Measurements from ENCODE around the gene ASPHD2.

Gene ASPHD2

DNA sequence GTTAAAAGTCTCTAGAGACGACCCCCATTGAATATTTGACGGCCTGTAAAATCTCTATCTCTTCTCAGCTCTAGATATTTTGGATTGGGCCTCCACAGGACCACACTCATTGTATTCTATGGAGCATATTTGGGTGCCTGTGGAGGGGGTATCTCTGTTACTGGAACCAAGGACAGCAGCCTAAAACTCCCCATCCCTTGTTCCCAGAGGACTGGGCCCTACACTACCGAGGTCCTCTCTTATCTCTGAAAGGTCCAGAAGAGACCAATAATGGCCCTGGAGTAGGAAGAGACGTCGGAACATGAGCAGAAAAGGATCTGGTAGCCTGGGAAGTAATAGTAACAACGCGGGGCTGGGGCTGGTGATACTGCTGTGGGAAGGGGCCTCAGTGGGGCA is 54.0 kb downstream of the ASPHD2 start:
- H3K4me3 ChIP-seq (ENCODE audit: low read depth, low read length, poor library complexity, severe bottlenecking): peak overlapping the region; percentile 88
- no peak overlapping the region for H2AFZ ChIP-seq (ENCODE audit: low read length)
- peak overlapping the region; percentile 86 for H3K4me2 ChIP-seq (ENCODE audit: low read length)
- peak overlapping the region; percentile 90 for H3K9ac ChIP-seq (ENCODE audit: low read length)
- peaks cover 86% of the 10 kb centered on the region for H3K4me1 ChIP-seq (ENCODE audit: insufficient read depth, low read length, severe bottlenecking)
- peak overlapping the region; percentile 94 for H3K27ac ChIP-seq (ENCODE audit: low read depth, low read length, poor library complexity, severe bottlenecking)
- H3K9me3 ChIP-seq (ENCODE audit: low read length): no peaks in the 10 kb centered on the region
- H3K36me3 ChIP-seq (ENCODE audit: insufficient read depth, low read length): peaks cover 30% of the 10 kb centered on the region; the same call in 1 of the 2 replicates
- no peaks in the 10 kb centered on the region for H4K20me1 ChIP-seq (ENCODE audit: insufficient read depth, low read length)
- peaks cover 8% of the 10 kb centered on the region; the same call in 1 of the 2 replicates for H3F3A ChIP-seq (ENCODE audit: insufficient read depth, low read length)
- H3K79me2 ChIP-seq (ENCODE audit: insufficient read depth, low read length): peaks cover 60% of the 10 kb centered on the region
- H3K9me2 ChIP-seq (ENCODE audit: low read depth, low read length): no peaks in the 10 kb centered on the region
- TF ChIP-seq EZH2 (IDR thresholded peaks at IDR 0.05; ENCODE audit: borderline replicate concordance, low read length): no peak
- TF ChIP-seq, protein P1, sequence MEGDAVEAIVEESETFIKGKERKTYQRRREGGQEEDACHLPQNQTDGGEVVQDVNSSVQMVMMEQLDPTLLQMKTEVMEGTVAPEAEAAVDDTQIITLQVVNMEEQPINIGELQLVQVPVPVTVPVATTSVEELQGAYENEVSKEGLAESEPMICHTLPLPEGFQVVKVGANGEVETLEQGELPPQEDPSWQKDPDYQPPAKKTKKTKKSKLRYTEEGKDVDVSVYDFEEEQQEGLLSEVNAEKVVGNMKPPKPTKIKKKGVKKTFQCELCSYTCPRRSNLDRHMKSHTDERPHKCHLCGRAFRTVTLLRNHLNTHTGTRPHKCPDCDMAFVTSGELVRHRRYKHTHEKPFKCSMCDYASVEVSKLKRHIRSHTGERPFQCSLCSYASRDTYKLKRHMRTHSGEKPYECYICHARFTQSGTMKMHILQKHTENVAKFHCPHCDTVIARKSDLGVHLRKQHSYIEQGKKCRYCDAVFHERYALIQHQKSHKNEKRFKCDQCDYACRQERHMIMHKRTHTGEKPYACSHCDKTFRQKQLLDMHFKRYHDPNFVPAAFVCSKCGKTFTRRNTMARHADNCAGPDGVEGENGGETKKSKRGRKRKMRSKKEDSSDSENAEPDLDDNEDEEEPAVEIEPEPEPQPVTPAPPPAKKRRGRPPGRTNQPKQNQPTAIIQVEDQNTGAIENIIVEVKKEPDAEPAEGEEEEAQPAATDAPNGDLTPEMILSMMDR (IDR thresholded peaks at IDR 0.05; ENCODE audit: low read length): no peak
- no peaks in the 10 kb centered on the region for H3K27me3 ChIP-seq (ENCODE audit: insufficient read depth, low read length)

GRCh38 chr22:26483439-26484359 is 54.6 kb downstream of the ASPHD2 start, which contains the start of the genes HPS4 and SRRD:
Gene HPS4 (minus strand): TSS chr22:26483783. CDS start chr22:26481762, 2,021 bp downstream.
Gene SRRD (plus strand): TSS chr22:26483877. CDS start chr22:26483891, 14 bp downstream.
- no peak within 1 kb of the TSS for H2AFZ ChIP-seq (ENCODE audit: low read length)
- H3K27me3 ChIP-seq (ENCODE audit: insufficient read depth, low read length): no peaks in the 10 kb centered on the region
- H3K27ac ChIP-seq (ENCODE audit: low read depth, low read length, poor library complexity, severe bottlenecking): peak within 1 kb of the TSS; percentile 95
- H4K20me1 ChIP-seq (ENCODE audit: insufficient read depth, low read length): no peaks in the 10 kb centered on the region
- no peak for TF ChIP-seq EZH2 (IDR thresholded peaks at IDR 0.05; ENCODE audit: borderline replicate concordance, low read length)
- TF ChIP-seq, protein P1 (IDR thresholded peaks at IDR 0.05; ENCODE audit: low read length): no peak
- H3F3A ChIP-seq (ENCODE audit: insufficient read depth, low read length): peaks cover 8% of the 10 kb centered on the region; the same call in 1 of the 2 replicates
- no peaks in the 10 kb centered on the region for H3K9me3 ChIP-seq (ENCODE audit: low read length)
- H3K36me3 ChIP-seq (ENCODE audit: insufficient read depth, low read length): peaks cover 34% of the 10 kb centered on the region
- peaks cover 57% of the 10 kb centered on the region for H3K79me2 ChIP-seq (ENCODE audit: insufficient read depth, low read length)
- H3K4me3 ChIP-seq (ENCODE audit: low read depth, low read length, poor library complexity, severe bottlenecking): peak within 1 kb of the TSS; percentile 88
- no peaks in the 10 kb centered on the region for H3K9me2 ChIP-seq (ENCODE audit: low read depth, low read length)
- H3K4me1 ChIP-seq (ENCODE audit: insufficient read depth, low read length, severe bottlenecking): peaks cover 88% of the 10 kb centered on the region
- H3K4me2 ChIP-seq (ENCODE audit: low read length): peak within 1 kb of the TSS; percentile 86
- peak within 1 kb of the TSS; percentile 90 for H3K9ac ChIP-seq (ENCODE audit: low read length)

DNA sequence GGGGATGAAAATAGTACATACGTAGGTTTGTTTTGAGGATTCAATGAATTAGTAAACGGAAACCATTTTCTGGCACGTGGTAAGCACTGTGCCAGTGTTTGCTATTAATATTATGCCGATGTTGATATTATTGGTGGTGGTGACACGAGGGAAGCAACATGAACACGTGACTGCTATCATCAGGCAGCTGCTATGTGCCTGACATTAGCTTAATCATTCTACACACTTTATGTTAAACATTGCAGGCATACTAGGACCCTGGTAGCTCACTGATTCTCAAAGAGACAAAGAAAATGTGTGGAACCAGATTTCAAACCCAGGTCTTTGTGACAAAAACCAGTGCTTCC is 55.3 kb downstream of the ASPHD2 start:
- Histone ChIP-seq H3K4me3 (ENCODE audit: low read depth, low read length, poor library complexity, severe bottlenecking) (peak overlapping the region; percentile 88), H3K9me3 (ENCODE audit: low read length) (no peaks in the 10 kb centered on the region), H3K4me1 (ENCODE audit: insufficient read depth, low read length, severe bottlenecking) (peaks cover 88% of the 10 kb centered on the region), H2AFZ (ENCODE audit: low read length) (no peak overlapping the region), H3K4me2 (ENCODE audit: low read length) (peak overlapping the region; percentile 86), H3K79me2 (ENCODE audit: insufficient read depth, low read length) (peaks cover 51% of the 10 kb centered on the region), H3K27me3 (ENCODE audit: insufficient read depth, low read length) (no peaks in the 10 kb centered on the region), H4K20me1 (ENCODE audit: insufficient read depth, low read length) (no peaks in the 10 kb centered on the region), H3K36me3 (ENCODE audit: insufficient read depth, low read length) (peaks cover 37% of the 10 kb centered on the region), H3K27ac (ENCODE audit: low read depth, low read length, poor library complexity, severe bottlenecking) (peak overlapping the region; percentile 95), H3K9me2 (ENCODE audit: low read depth, low read length) (no peaks in the 10 kb centered on the region), H3K9ac (ENCODE audit: low read length) (peak overlapping the region; percentile 90), H3F3A (ENCODE audit: insufficient read depth, low read length) (peaks cover 8% of the 10 kb centered on the region; the same call in 1 of the 2 replicates)
- TF ChIP-seq EZH2 (IDR thresholded peaks at IDR 0.05; ENCODE audit: borderline replicate concordance, low read length): no peak
- TF ChIP-seq, protein P1 (IDR thresholded peaks at IDR 0.05; ENCODE audit: low read length): no peak

All from OCI-LY1 (cell line).